ENCODE measurements around the gene LRRN2. TPM values are rescaled to one million over a fixed set of nuclear protein-coding genes. Genes with fewer than 3 reads are reported as not detected.

Gene LRRN2
- total RNA-seq, 1 donor from 2014 or later: 4.9 TPM

- H3K27me3 ChIP-seq (ENCODE audit: insufficient read depth, low read length): peaks cover 50% of the 10 kb centered on the region
- no peaks in the 10 kb centered on the region for H3K4me1 Mint-ChIP-seq (ENCODE audit: low read depth, unreplicated experiment)
Observed at GRCh38 chr1:204714194-204714860, 28.8 kb upstream of the LRRN2 start.

GRCh38 chr1:204713541-204713940 lies 28.0 kb upstream of the LRRN2 start:
- DNase-seq (ENCODE audit: low read depth) (no peak), FAIRE-seq (no peak)
- no peak overlapping the region for H3K9ac ChIP-seq (ENCODE audit: low read length)
- H3K9me3 ChIP-seq (ENCODE audit: insufficient read depth, low read depth, low read length): no peaks in the 10 kb centered on the region
- H3K79me2 ChIP-seq (ENCODE audit: insufficient read depth, low read length): no peaks in the 10 kb centered on the region
- Mint-ChIP-seq H3K36me3 (ENCODE audit: low read depth, unreplicated experiment) (peaks cover 2% of the 10 kb centered on the region), H3K27me3 (ENCODE audit: low read depth, unreplicated experiment) (peaks cover 70% of the 10 kb centered on the region), H3K27ac (ENCODE audit: unreplicated experiment) (peak overlapping the region; percentile 19), H3K9me3 (ENCODE audit: unreplicated experiment) (no peaks in the 10 kb centered on the region), H3K4me3 (ENCODE audit: unreplicated experiment) (no peak overlapping the region), H3K4me1 (ENCODE audit: low read depth, unreplicated experiment) (peaks cover 3% of the 10 kb centered on the region)
- peaks cover 50% of the 10 kb centered on the region for H3K27me3 ChIP-seq (ENCODE audit: insufficient read depth, low read length)
- H3K4me3 ChIP-seq (ENCODE audit: insufficient read depth, low read depth, low read length): no peak overlapping the region
- no peaks in the 10 kb centered on the region for H3K36me3 ChIP-seq (ENCODE audit: insufficient read depth, low read length)
- TF ChIP-seq EZH2 (IDR thresholded peaks at IDR 0.05; ENCODE audit: insufficient read depth, low read length) (no peak), CTCF (IDR thresholded peaks at IDR 0.05; ENCODE audit: insufficient read depth, low read depth, low read length) (no peak)
- no peak overlapping the region for H3K4me2 ChIP-seq (ENCODE audit: low read length)
- H2AFZ ChIP-seq (ENCODE audit: low read depth, low read length): no peak overlapping the region
- H3K27ac ChIP-seq (ENCODE audit: low read depth, low read length): no peak overlapping the region
- no peaks in the 10 kb centered on the region for H4K20me1 ChIP-seq (ENCODE audit: insufficient read depth, low read length)
- H3K4me1 ChIP-seq (ENCODE audit: insufficient read depth, low read length): peaks cover 3% of the 10 kb centered on the region

More at GRCh38 chr1:204714194-204714860, 28.8 kb upstream of the LRRN2 start:
- Histone ChIP-seq H3K9ac (ENCODE audit: low read length) (no peak overlapping the region), H3K79me2 (ENCODE audit: insufficient read depth, low read length) (no peaks in the 10 kb centered on the region), H2AFZ (ENCODE audit: low read depth, low read length) (no peak overlapping the region), H3K36me3 (ENCODE audit: insufficient read depth, low read length) (no peaks in the 10 kb centered on the region), H3K4me1 (ENCODE audit: insufficient read depth, low read length) (no peaks in the 10 kb centered on the region), H3K4me3 (ENCODE audit: insufficient read depth, low read depth, low read length) (no peak overlapping the region), H3K27ac (ENCODE audit: low read depth, low read length) (no peak overlapping the region), H4K20me1 (ENCODE audit: insufficient read depth, low read length) (no peaks in the 10 kb centered on the region), H3K9me3 (ENCODE audit: insufficient read depth, low read depth, low read length) (no peaks in the 10 kb centered on the region), H3K4me2 (ENCODE audit: low read length) (no peak overlapping the region)
- peaks cover 64% of the 10 kb centered on the region for H3K27me3 Mint-ChIP-seq (ENCODE audit: low read depth, unreplicated experiment)
- no peak for TF ChIP-seq CTCF (IDR thresholded peaks at IDR 0.05; ENCODE audit: insufficient read depth, low read depth, low read length)
- TF ChIP-seq EZH2 (IDR thresholded peaks at IDR 0.05; ENCODE audit: insufficient read depth, low read length): no peak
- no peak overlapping the region for H3K4me3 Mint-ChIP-seq (ENCODE audit: unreplicated experiment)
- H3K36me3 Mint-ChIP-seq (ENCODE audit: low read depth, unreplicated experiment): peaks cover 2% of the 10 kb centered on the region
- DNase-seq (ENCODE audit: low read depth) (no peak), FAIRE-seq (no peak)
- peak overlapping the region; percentile 36 for H3K27ac Mint-ChIP-seq (ENCODE audit: unreplicated experiment)
- no peaks in the 10 kb centered on the region for H3K9me3 Mint-ChIP-seq (ENCODE audit: unreplicated experiment)

- Mint-ChIP-seq H3K4me1 (ENCODE audit: low read depth, unreplicated experiment) (peaks cover 5% of the 10 kb centered on the region), H3K27me3 (ENCODE audit: low read depth, unreplicated experiment) (peaks cover 70% of the 10 kb centered on the region), H3K27ac (ENCODE audit: unreplicated experiment) (no peak overlapping the region), H3K36me3 (ENCODE audit: low read depth, unreplicated experiment) (peaks cover 2% of the 10 kb centered on the region), H3K4me3 (ENCODE audit: unreplicated experiment) (no peak overlapping the region), H3K9me3 (ENCODE audit: unreplicated experiment) (no peaks in the 10 kb centered on the region)
- TF ChIP-seq CTCF (IDR thresholded peaks at IDR 0.05; ENCODE audit: insufficient read depth, low read depth, low read length): no peak
- no peak for TF ChIP-seq EZH2 (IDR thresholded peaks at IDR 0.05; ENCODE audit: insufficient read depth, low read length)
- H3K9me3 ChIP-seq (ENCODE audit: insufficient read depth, low read depth, low read length): no peaks in the 10 kb centered on the region
- FAIRE-seq: no peak
- peaks cover 50% of the 10 kb centered on the region for H3K27me3 ChIP-seq (ENCODE audit: insufficient read depth, low read length)
- peaks cover 3% of the 10 kb centered on the region for H3K4me1 ChIP-seq (ENCODE audit: insufficient read depth, low read length)
- no peak overlapping the region for H3K27ac ChIP-seq (ENCODE audit: low read depth, low read length)
- H4K20me1 ChIP-seq (ENCODE audit: insufficient read depth, low read length): no peaks in the 10 kb centered on the region
- H2AFZ ChIP-seq (ENCODE audit: low read depth, low read length): no peak overlapping the region
- no peaks in the 10 kb centered on the region for H3K79me2 ChIP-seq (ENCODE audit: insufficient read depth, low read length)
- no peak overlapping the region for H3K4me3 ChIP-seq (ENCODE audit: insufficient read depth, low read depth, low read length)
- H3K4me2 ChIP-seq (ENCODE audit: low read length): no peak overlapping the region
- H3K9ac ChIP-seq (ENCODE audit: low read length): no peak overlapping the region
- no peaks in the 10 kb centered on the region for H3K36me3 ChIP-seq (ENCODE audit: insufficient read depth, low read length)
- DNase-seq (ENCODE audit: low read depth): no peak
Observed at GRCh38 chr1:204712708-204713430, 27.3 kb upstream of the LRRN2 start.

Data from astrocyte (in vitro differentiated cells and primary cell).